ENCODE data around the gene LXN. TPM values are rescaled to one million over a fixed set of nuclear protein-coding genes. Genes with fewer than 3 reads are reported as not detected.

LXN gene
- total RNA-seq, 1 donor from 2014 or later: 16.4 TPM

GRCh38 chr3:158617982-158618875 is 54.2 kb downstream of the LXN start:
- Mint-ChIP-seq H3K27me3 (ENCODE audit: insufficient read depth) (no peaks in the 10 kb centered on the region), H3K27ac (no peak overlapping the region), H3K9me3 (peaks cover 4% of the 10 kb centered on the region), H3K4me1 (ENCODE audit: low read depth) (no peaks in the 10 kb centered on the region), H3K4me3 (no peak overlapping the region), H3K36me3 (ENCODE audit: low read depth) (no peaks in the 10 kb centered on the region)
- intact Hi-C loops (cut with micrococcal nuclease): no loop called here
- no peak for DNase-seq (ENCODE audit: low spot score)

Other genes with a start within 250 kb of the LXN start
- 0.78 and 0.83 TPM in 2 replicates for gene MLF1, start 101.5 kb downstream of the LXN start, total RNA-seq
- gene GFM1, start 28.1 kb downstream of the LXN start, total RNA-seq: 70.4 and 71.7 TPM in 2 replicates
- gene RARRES1, start 59.8 kb upstream of the LXN start, total RNA-seq: not detected in 2 replicates
- 21.2 and 26.0 TPM in 2 replicates for gene MFSD1, start 129.4 kb upstream of the LXN start, total RNA-seq